K562 (cell line): ENCODE results near the gene OR10G8. TPM values are rescaled to one million over a fixed set of nuclear protein-coding genes. Genes with fewer than 3 reads are reported as not detected.
A peak's percentile ranks its signal among the peaks of the same experiment; 100 is the strongest.

ENCODE experiments used
- ATAC-seq: fragments of 200-7000 bp; cut with Tn5 transposase; 3 replicates; pipeline ENCODE4 v1.9.1; 2020; ENCODE audit warnings: moderate library complexity
- BruUV-seq: library from RNA; stranded (reverse); fragments of 400-500 nt; replicated peaks from 2 replicates; lab custom pipeline; 2021; lab: Mats Ljungman, UMichigan
- CTCF ChIA-PET: fragments of 300-600 bp; formaldehyde crosslinking; extraction: SDS; loops from one replicate; lab custom pipeline; 2021; ENCODE audit warnings: low intra/inter-chr PET ratio; lab: Yijun Ruan, JAX
- POLR2A ChIA-PET: fragments of 300-600, 350-650 bp; sonication (Branson Sonifier 250); formaldehyde crosslinking; extraction: SDS; loops from one replicate; lab custom pipeline; 2021; ENCODE audit warnings: antibody characterized with exemption, inconsistent platforms; lab: Yijun Ruan, JAX
- DNase-seq, 4 experiments: peaks; one replicate each; pipeline versions ENCODE4 v3.0.0 to v3.0.0-alpha.2; 2011 to 2018; ENCODE audit warnings: low spot score in 3 of 4, mixed read lengths in 3 of 4; ENCODE audit errors: extremely low read depth in 1 of 4
- FAIRE-seq: peaks from 2 replicates; lab custom pipeline; 2011; peaks lifted over from hg19 to GRCh38; lab: Jason Lieb, UNC
- H2AFZ ChIP-seq: 2 replicates; pipeline ENCODE4 v1.6.0; 2011; ENCODE audit warnings: low read depth, low read length, control low read depth, inconsistent platforms
- H3K27ac ChIP-seq: fragments of 200-600 bp; 3 replicates; pipeline ENCODE4 v1.8.0; 2011; ENCODE audit warnings: low read depth, mild to moderate bottlenecking, control low read depth, inconsistent platforms, low read length, moderate library complexity, mixed read lengths; ENCODE audit errors: extremely low read depth
- H3K27me3 ChIP-seq, 2 experiments: fragments of 300-600 bp in 1 of 2; 2 replicates in 1 of 2; 3 replicates in 1 of 2; pipeline versions ENCODE4 v1.6.0 to v1.8.0; 2011; ENCODE audit warnings: inconsistent platforms in 2 of 2, low read length in 2 of 2, mild to moderate bottlenecking in 1 of 2, mixed read lengths in 1 of 2, moderate library complexity in 1 of 2; ENCODE audit not compliant: control insufficient read depth in 2 of 2, insufficient read depth in 2 of 2
- H3K36me3 ChIP-seq: fragments of 300-600 bp; 3 replicates; pipeline ENCODE4 v1.8.0; 2011; ENCODE audit warnings: mild to moderate bottlenecking, low read length, inconsistent platforms; ENCODE audit not compliant: control insufficient read depth, insufficient read depth
- H3K4me1 ChIP-seq, 2 experiments: fragments of 200-600 bp in 1 of 2; replicated peaks in 1 of 2; 2 replicates in 1 of 2; 3 replicates in 1 of 2; pipeline versions ENCODE4 v1.5.1 to v1.8.0; 2011; ENCODE audit warnings: inconsistent platforms in 2 of 2, low read length in 2 of 2, mild to moderate bottlenecking in 1 of 2, mixed read lengths in 1 of 2, moderate library complexity in 1 of 2; ENCODE audit not compliant: control insufficient read depth in 2 of 2, insufficient read depth in 2 of 2
- H3K4me2 ChIP-seq: 2 replicates; pipeline ENCODE4 v1.6.1; 2011; ENCODE audit warnings: low read length, control low read depth, inconsistent platforms, mixed read lengths; ENCODE audit not compliant: insufficient read depth
- H3K4me3 ChIP-seq: fragments of 200-600 bp; sonication (generic), shearing (Covaris generic); 2 replicates; pipeline ENCODE4 v1.5.1; 2016; ENCODE audit warnings: control low read depth, inconsistent platforms
- H3K79me2 ChIP-seq: fragments of 200-600 bp; 3 replicates; pipeline ENCODE4 v1.8.0; 2011; ENCODE audit warnings: low read length, inconsistent platforms; ENCODE audit not compliant: control insufficient read depth, insufficient read depth
- H3K9ac ChIP-seq, 2 experiments: 2 replicates each; pipeline versions ENCODE4 v1.6.0 to v1.6.1; 2011; ENCODE audit warnings: low read depth in 2 of 2, low read length in 2 of 2, control low read depth in 1 of 2, inconsistent platforms in 1 of 2, mild to moderate bottlenecking in 1 of 2, mixed read lengths in 1 of 2; ENCODE audit not compliant: insufficient read depth in 1 of 2
- H3K9me1 ChIP-seq: one replicate; pipeline ENCODE4 v1.6.0; 2011; ENCODE audit warnings: inconsistent platforms, mild to moderate bottlenecking, low read length, moderate library complexity; ENCODE audit not compliant: control insufficient read depth, insufficient read depth
- H3K9me3 ChIP-seq: replicated peaks from 2 replicates; pipeline ENCODE4 v1.5.1; 2011; ENCODE audit warnings: low read depth, low read length, inconsistent platforms; ENCODE audit not compliant: control insufficient read depth, insufficient read depth
- H4K20me1 ChIP-seq: replicated peaks from 2 replicates; pipeline ENCODE4 v1.6.1; 2011; ENCODE audit warnings: low read length, inconsistent platforms, mixed read lengths; ENCODE audit not compliant: control insufficient read depth, insufficient read depth
- DACH1 ChIP-seq: fragments of 450-650 bp; IDR thresholded peaks from 2 replicates; pipeline ENCODE4 v1.6.1; 2018; ENCODE audit not compliant: partially characterized antibody
- ILK ChIP-seq: fragments of 450-650 bp; IDR thresholded peaks from 2 replicates; pipeline ENCODE4 v1.6.1; 2016; ENCODE audit warnings: missing genetic modification characterization, low read depth, mild to moderate bottlenecking, missing compliant biosample characterization, moderate library complexity, borderline replicate concordance
- RBFOX2 ChIP-seq: fragments of 200-400 bp; formaldehyde crosslinking; IDR thresholded peaks from 2 replicates; pipeline ENCODE4 v1.6.1; 2017; ENCODE audit warnings: low read depth, mild to moderate bottlenecking, low read length, moderate library complexity
- TAF1 ChIP-seq: IDR thresholded peaks from 2 replicates; pipeline ENCODE4 v1.6.1; 2011; ENCODE audit warnings: mild to moderate bottlenecking, low read length, moderate library complexity; ENCODE audit not compliant: insufficient read depth, control insufficient read depth, severe bottlenecking; ENCODE audit errors: extremely low read depth
- ZNF77 ChIP-seq: fragments of 250-450 bp; sonication (Bioruptor Pico); IDR thresholded peaks from 2 replicates; pipeline ENCODE4 v1.5.0; 2020
- ZSCAN32 ChIP-seq: fragments of 450-650 bp; formaldehyde crosslinking; IDR thresholded peaks from 2 replicates; pipeline ENCODE4 v1.4.0; 2020; ENCODE audit warnings: mild to moderate bottlenecking, moderate library complexity
- WGBS: fragments of 100-300 bp; shearing (Covaris generic); methylation state at CpG from one replicate; pipeline ENCODE4 v1.1.6; 2016; ENCODE audit warnings: low coverage, mixed read lengths; ENCODE audit not compliant: insufficient coverage; ENCODE audit errors: missing lambda C conversion rate; 5-methylcytosine and 5-hydroxymethylcytosine counted together
- in situ Hi-C: fragments of 300-500 bp; cut with MboI; formaldehyde crosslinking; loops from 4 replicates; pipeline ENCODE4 v1.15.0; 2018; ENCODE audit warnings: inconsistent platforms, mixed read lengths
- intact Hi-C: fragments of 100-400 bp; cut with micrococcal nuclease; formaldehyde crosslinking; loops from 2 replicates; pipeline ENCODE4 v1.14.2; 2022
- polyA plus RNA-seq, 8 experiments: library from polyadenylated mRNA; depleted of rRNA in 4 of 8; stranded (reverse) in 5 of 8; unstranded in 3 of 8; fragments of >200 nt; fragmentation: Nextera tagmentation in 2 of 8; fragmentation: Illumina TruSeq in 1 of 8; extraction: Ambion mirVana in 2 of 8; extraction: Trizol in 1 of 8; gene quantifications; 2 replicates each; pipeline versions ENCODE4 v1.2.1 to v1.2.3, GENCODE V29; 2011 to 2014; ENCODE audit warnings: inconsistent platforms in 1 of 8, missing spikeins in 1 of 8
- total RNA-seq, 7 experiments: library from RNA; depleted of rRNA in 6 of 7; stranded (reverse); fragments of >200 nt in 6 of 7; fragmentation: Illumina TruSeq in 2 of 7; extraction: Trizol in 2 of 7; gene quantifications; 2 replicates each; pipeline versions ENCODE4 v1.2.1 to v1.2.3, GENCODE V29; 2011 to 2021; ENCODE audit warnings: low replicate concordance in 1 of 7
- TF ChIP-seq, protein P1 (sequence below): fragments of 250-450 bp; sonication (Bioruptor Pico); IDR thresholded peaks from 2 replicates; pipeline ENCODE4 v1.8.0; 2022; ENCODE audit warnings: inconsistent platforms

OR10G8 gene
- total and polyA plus RNA-seq, 9 of the 15 experiments (the other 6 are each of a cell fraction or from before 2014, with no cell fraction given): not detected

DNA sequence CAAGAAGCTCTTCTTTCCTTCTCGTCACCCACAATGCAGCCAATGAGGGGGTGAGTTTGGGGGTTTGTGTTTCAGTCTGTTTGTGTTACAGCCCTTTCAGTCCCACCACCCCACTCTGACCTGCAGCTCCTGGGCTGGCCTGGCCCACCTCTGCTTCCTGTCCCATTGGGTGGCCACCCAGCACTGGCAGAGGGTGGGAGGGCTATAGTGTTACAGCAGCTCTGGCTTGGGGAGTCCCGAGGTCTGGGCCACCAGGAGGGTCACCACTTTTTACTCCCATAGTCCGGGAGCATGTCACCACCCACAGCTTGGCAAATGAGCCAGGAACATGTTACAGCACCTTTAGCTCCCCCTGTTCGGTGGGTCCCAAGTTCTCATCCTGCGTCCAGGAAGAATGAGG is 47.3 kb upstream of the OR10G8 start:
- WGBS: 18% methylated on average over 5 of the region's 5 CpGs
- DNase-seq (no peak), ATAC-seq (no peak), FAIRE-seq (no peak)
- no peak overlapping the region for H3K4me2 ChIP-seq
- TF ChIP-seq ZSCAN32 (CRISPR knock-in tag) (no peak), TAF1 (no peak), ILK (tag) (no peak), RBFOX2 (0 out of 2 replicates have a peak, but pooled peaks have one; percentile 24), ZNF77 (CRISPR knock-in tag) (no peak)
- no peaks in the 10 kb centered on the region for H3K4me1 ChIP-seq
- H2AFZ ChIP-seq: no peak overlapping the region
- peaks cover 0 to 7% of the 10 kb centered on the region in 2 experiments; a peak in 1 of 5 replicates for H3K27me3 ChIP-seq
- ChIA-PET CTCF (no interaction called here), POLR2A (interaction anchor here (0.6 to 1.0 kb wide), 2 partner anchors 16 to 496 kb away, joined by 3 read pairs; no protein-coding TSS in a partner anchor)
- BruUV-seq: no TSS peak
- no peak overlapping the region for H3K9ac ChIP-seq
- in situ Hi-C loops (no loop called here), intact Hi-C loops (no loop called here)
- H3K4me3 ChIP-seq: no peak overlapping the region
- no peak overlapping the region for H3K27ac ChIP-seq
- H3K36me3 ChIP-seq: no peaks in the 10 kb centered on the region
- no peaks in the 10 kb centered on the region for H3K9me1 ChIP-seq
- no peaks in the 10 kb centered on the region for H3K9me3 ChIP-seq
- H3K79me2 ChIP-seq: no peaks in the 10 kb centered on the region
- H4K20me1 ChIP-seq: no peaks in the 10 kb centered on the region

DNA sequence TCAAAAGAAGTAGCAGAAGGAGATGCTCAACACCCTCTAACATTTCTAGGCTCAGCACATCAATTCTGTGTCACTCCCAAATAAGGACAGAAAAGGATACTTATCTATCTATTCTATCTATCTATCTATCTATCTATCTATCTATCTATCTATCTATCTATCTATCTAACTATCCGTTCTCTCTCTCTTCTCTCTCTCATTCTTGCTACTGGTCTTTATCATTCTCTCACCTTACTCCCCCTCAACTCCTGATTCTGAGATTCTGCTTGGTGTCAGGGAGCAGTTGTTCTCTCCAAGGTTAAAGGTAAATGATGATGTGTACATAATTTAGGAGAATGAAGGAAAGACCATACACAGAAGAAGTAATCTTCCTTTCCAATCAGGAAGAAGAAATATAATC is 31.5 kb upstream of the OR10G8 start, which contains the start of gene OR10G6:
Gene OR10G6, minus strand, starts transcription at position 43 of the 400 bp plus-strand sequence. Its CDS starts 0 bp downstream, at position 43.
- no TSS peak for BruUV-seq
- in situ Hi-C loops (no loop called here), intact Hi-C loops (no loop called here)
- DNase-seq (no peak), FAIRE-seq (no peak), ATAC-seq (no peak)
- no peaks in the 10 kb centered on the region for H3K4me1 ChIP-seq
- no peaks in the 10 kb centered on the region for H3K9me1 ChIP-seq
- no peak within 1 kb of the TSS for H3K4me3 ChIP-seq
- no peak within 1 kb of the TSS for H3K9ac ChIP-seq
- no peaks in the 10 kb centered on the region for H4K20me1 ChIP-seq
- ChIA-PET POLR2A (interaction anchor here (0.7 to 1.1 kb wide), 3 partner anchors 12 to 31 kb away, joined by 3 read pairs; no protein-coding TSS in a partner anchor), CTCF (no interaction called here)
- TF ChIP-seq, protein P1, sequence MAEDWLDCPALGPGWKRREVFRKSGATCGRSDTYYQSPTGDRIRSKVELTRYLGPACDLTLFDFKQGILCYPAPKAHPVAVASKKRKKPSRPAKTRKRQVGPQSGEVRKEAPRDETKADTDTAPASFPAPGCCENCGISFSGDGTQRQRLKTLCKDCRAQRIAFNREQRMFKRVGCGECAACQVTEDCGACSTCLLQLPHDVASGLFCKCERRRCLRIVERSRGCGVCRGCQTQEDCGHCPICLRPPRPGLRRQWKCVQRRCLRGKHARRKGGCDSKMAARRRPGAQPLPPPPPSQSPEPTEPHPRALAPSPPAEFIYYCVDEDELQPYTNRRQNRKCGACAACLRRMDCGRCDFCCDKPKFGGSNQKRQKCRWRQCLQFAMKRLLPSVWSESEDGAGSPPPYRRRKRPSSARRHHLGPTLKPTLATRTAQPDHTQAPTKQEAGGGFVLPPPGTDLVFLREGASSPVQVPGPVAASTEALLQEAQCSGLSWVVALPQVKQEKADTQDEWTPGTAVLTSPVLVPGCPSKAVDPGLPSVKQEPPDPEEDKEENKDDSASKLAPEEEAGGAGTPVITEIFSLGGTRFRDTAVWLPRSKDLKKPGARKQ (CRISPR knock-in tag): no peak
- TF ChIP-seq DACH1: peak; percentile 91
- no peak within 1 kb of the TSS for H3K27ac ChIP-seq
- no peak within 1 kb of the TSS for H2AFZ ChIP-seq
- peaks cover 0 to 12% of the 10 kb centered on the region in 2 experiments; a peak in 1 of 5 replicates for H3K27me3 ChIP-seq
- WGBS: 0% methylated on average over 1 of the region's 1 CpG
- no peaks in the 10 kb centered on the region for H3K9me3 ChIP-seq
- no peak within 1 kb of the TSS for H3K4me2 ChIP-seq
- no peaks in the 10 kb centered on the region for H3K36me3 ChIP-seq
- H3K79me2 ChIP-seq: no peaks in the 10 kb centered on the region
